ENCODE results near the gene MAML1. TPM values are rescaled to one million over a fixed set of nuclear protein-coding genes. Genes with fewer than 3 reads are reported as not detected.
A peak's percentile ranks its signal among the peaks of the same experiment; 100 is the strongest.

The MAML1 gene
- total RNA-seq, 3 donors from 2014 or later: 16.3 to 22.4 (median 21.0) TPM

GRCh38 chr5:179806250-179807048 is 73.8 kb downstream of the MAML1 start, which contains the start of gene MGAT4B:
Gene MGAT4B, minus strand, starts transcription at chr5:179806866. Its CDS starts 283 bp downstream, at chr5:179806583.
- H3K9me3 ChIP-seq: no peaks in the 10 kb centered on the region
- DNase-seq (ENCODE audit: low spot score in 2 of 2): peak; percentile 67 to 72
- intact Hi-C loops (cut with DNase I; ENCODE audit: low total_unique reads): no loop called here
- peak within 1 kb of the TSS; percentile 89 to 92 (median 91) for H3K4me3 ChIP-seq
- no peak for TF ChIP-seq POLR2AphosphoS5 (IDR thresholded peaks at IDR 0.05)
- TF ChIP-seq POLR2A (IDR thresholded peaks at IDR 0.05): no peak
- TF ChIP-seq CTCF (IDR thresholded peaks at IDR 0.05): no peak
- H3K27ac ChIP-seq: peak within 1 kb of the TSS; percentile 94 to 97
- H3K27me3 ChIP-seq: no peaks in the 10 kb centered on the region
- no peaks in the 10 kb centered on the region for H3K36me3 ChIP-seq
- H3K4me1 ChIP-seq: peaks cover 9 to 31% of the 10 kb centered on the region in 2 donors

- no peak for TF ChIP-seq POLR2A (IDR thresholded peaks at IDR 0.05)
- no peak for TF ChIP-seq POLR2AphosphoS5 (IDR thresholded peaks at IDR 0.05)
- no peak for TF ChIP-seq CTCF (IDR thresholded peaks at IDR 0.05)
- Histone ChIP-seq H3K4me1 (peaks cover 0 to 2% of the 10 kb centered on the region in 2 donors), H3K4me3 (no peak overlapping the region), H3K27me3 (no peaks in the 10 kb centered on the region), H3K27ac (no peak overlapping the region), H3K9me3 (no peaks in the 10 kb centered on the region), H3K36me3 (no peaks in the 10 kb centered on the region)
- DNase-seq (ENCODE audit: low spot score in 2 of 2): no peak
- intact Hi-C loops (cut with DNase I; ENCODE audit: low total_unique reads): no loop called here
Observed at GRCh38 chr5:179812135-179812825, 79.7 kb downstream of the MAML1 start.

GRCh38 chr5:179812997-179813607 is 80.5 kb downstream of the MAML1 start:
- Histone ChIP-seq H3K9me3 (no peaks in the 10 kb centered on the region), H3K27me3 (no peaks in the 10 kb centered on the region), H3K36me3 (no peaks in the 10 kb centered on the region), H3K4me1 (peaks cover 2 to 4% of the 10 kb centered on the region in 2 donors), H3K27ac (no peak overlapping the region), H3K4me3 (no peak overlapping the region)
- TF ChIP-seq POLR2AphosphoS5 (IDR thresholded peaks at IDR 0.05) (no peak), CTCF (IDR thresholded peaks at IDR 0.05) (no peak)
- DNase-seq (ENCODE audit: low spot score in 2 of 2): no peak
- intact Hi-C loops (cut with DNase I; ENCODE audit: low total_unique reads): no loop called here

- Histone ChIP-seq H3K36me3 (no peaks in the 10 kb centered on the region), H3K4me3 (no peak overlapping the region), H3K4me1 (peaks cover 6 to 9% of the 10 kb centered on the region in 2 donors), H3K27me3 (no peaks in the 10 kb centered on the region), H3K9me3 (no peaks in the 10 kb centered on the region), H3K27ac (no peak overlapping the region)
- TF ChIP-seq POLR2AphosphoS5 (IDR thresholded peaks at IDR 0.05) (no peak), POLR2A (IDR thresholded peaks at IDR 0.05) (no peak), CTCF (IDR thresholded peaks at IDR 0.05) (no peak)
- intact Hi-C loops (cut with DNase I; ENCODE audit: low total_unique reads): no loop called here
- DNase-seq (ENCODE audit: low spot score in 2 of 2): no peak
Observed at GRCh38 chr5:179814090-179814489, 81.5 kb downstream of the MAML1 start.
